Stimulated activated CD8-positive, alpha-beta memory T cell treated with anti-CD3 and anti-CD28 coated beads, Interleukin-12 subunit alpha, Interleukin-12 subunit beta, amount 100 ng/mL, for 1 hour (primary cell): ENCODE data around the gene OR51I1.

Experiments used
- DNase-seq: peaks from one replicate; pipeline ENCODE4 v3.0.0-alpha.2; 2020; ENCODE audit warnings: low read depth

Gene OR51I1

GRCh38 chr11:5441414-5441813 is at the start of gene OR51I1:
Gene OR51I1, minus strand, starts transcription at chr11:5441514. Its CDS starts 0 bp downstream, at chr11:5441514.
- DNase-seq: no peak

GRCh38 chr11:5489576-5490357 is 48.5 kb upstream of the OR51I1 start:
- no peak for DNase-seq

- no peak for DNase-seq
Measured at GRCh38 chr11:5488798-5489399, 47.6 kb upstream of the OR51I1 start.

GRCh38 chr11:5488385-5488784 is 47.1 kb upstream of the OR51I1 start, which contains the start of gene OR52D1:
Gene OR52D1, plus strand, starts transcription at chr11:5488685. Its CDS starts 22 bp downstream, at chr11:5488707.
- DNase-seq: no peak

- DNase-seq: no peak
Measured at GRCh38 chr11:5486421-5486820, 45.1 kb upstream of the OR51I1 start.

GRCh38 chr11:5486003-5486402 is 44.7 kb upstream of the OR51I1 start:
- DNase-seq: no peak

- peak; percentile 8 for DNase-seq
Measured at GRCh38 chr11:5476186-5476819, 35.0 kb upstream of the OR51I1 start.

- DNase-seq: no peak
Measured at GRCh38 chr11:5473921-5474320, 32.6 kb upstream of the OR51I1 start.

GRCh38 chr11:5467527-5467926 is 26.2 kb upstream of the OR51I1 start:
- DNase-seq: no peak

- no peak for DNase-seq
Measured at GRCh38 chr11:5460983-5461621, 19.8 kb upstream of the OR51I1 start.

GRCh38 chr11:5449432-5449831 is 8.1 kb upstream of the OR51I1 start:
- no peak for DNase-seq

- DNase-seq: no peak
Measured at GRCh38 chr11:5449023-5449422, 7.7 kb upstream of the OR51I1 start, which contains the start of gene OR51I2. Gene OR51I2, plus strand, starts transcription at chr11:5449323. Its CDS starts 4,166 bp downstream, at chr11:5453489.

GRCh38 chr11:5443835-5444393 is 2.6 kb upstream of the OR51I1 start:
- no peak for DNase-seq

- no peak for DNase-seq
Measured at GRCh38 chr11:5423131-5423530, 18.2 kb downstream of the OR51I1 start.

GRCh38 chr11:5421811-5422210 is 19.5 kb downstream of the OR51I1 start, which contains the start of gene OR51Q1:
Gene OR51Q1, plus strand, starts transcription at chr11:5422111. Its CDS starts 90 bp downstream, at chr11:5422201.
- no peak for DNase-seq

GRCh38 chr11:5420993-5421392 is 20.3 kb downstream of the OR51I1 start:
- DNase-seq: no peak

- no peak for DNase-seq
Measured at GRCh38 chr11:5405173-5405572, 36.1 kb downstream of the OR51I1 start.

GRCh38 chr11:5398936-5399335 is 42.4 kb downstream of the OR51I1 start:
- no peak for DNase-seq

GRCh38 chr11:5394091-5394490 is 47.2 kb downstream of the OR51I1 start:
- DNase-seq: no peak
